IPS DF 4.7 (cell line): ENCODE results near the gene LRBA.
"Not testable (repeated sequence)": the region's sequence is repeated elsewhere in the genome, so short reads cannot be mapped to it uniquely, and the experiment has no call there.

ENCODE experiments used
- DNase-seq: peaks from one replicate; pipeline ENCODE4 v3.0.0-alpha.2; 2013; ENCODE audit warnings: low spot score; ENCODE audit errors: extremely low read depth

LRBA gene

DNA sequence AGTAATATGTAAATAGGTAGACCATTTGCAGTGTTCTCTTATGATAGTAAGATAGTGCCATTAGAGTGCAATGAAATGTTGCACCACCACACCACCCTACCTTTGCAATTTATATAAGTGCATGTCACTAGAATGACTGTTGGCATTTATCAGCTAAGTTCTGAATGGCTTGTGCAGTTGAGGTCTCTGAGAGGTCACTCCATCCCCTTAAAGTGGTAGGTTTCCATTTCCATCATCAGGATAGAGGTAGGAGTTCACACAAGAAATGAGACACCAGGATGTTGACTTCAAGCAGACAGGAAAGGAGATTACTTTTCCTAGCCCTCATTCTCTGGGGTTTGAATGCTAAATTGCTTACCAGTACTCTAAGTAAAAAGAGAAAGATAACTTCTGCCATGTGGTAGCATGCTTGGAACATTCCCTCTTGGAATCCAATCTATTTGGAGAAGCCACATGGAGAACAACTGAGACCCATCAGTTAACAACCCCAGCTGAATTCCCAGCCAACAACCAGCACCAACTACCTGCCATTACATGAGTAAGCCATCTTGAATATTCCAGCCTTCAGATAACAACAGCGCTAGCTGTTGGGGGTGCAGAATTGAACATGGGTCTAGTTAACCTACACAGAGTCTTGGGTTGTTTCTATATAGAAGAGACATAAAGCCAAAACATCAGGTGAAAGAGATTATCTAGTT is 6.7 kb upstream of the LRBA start:
- DNase-seq = no peak

DNA sequence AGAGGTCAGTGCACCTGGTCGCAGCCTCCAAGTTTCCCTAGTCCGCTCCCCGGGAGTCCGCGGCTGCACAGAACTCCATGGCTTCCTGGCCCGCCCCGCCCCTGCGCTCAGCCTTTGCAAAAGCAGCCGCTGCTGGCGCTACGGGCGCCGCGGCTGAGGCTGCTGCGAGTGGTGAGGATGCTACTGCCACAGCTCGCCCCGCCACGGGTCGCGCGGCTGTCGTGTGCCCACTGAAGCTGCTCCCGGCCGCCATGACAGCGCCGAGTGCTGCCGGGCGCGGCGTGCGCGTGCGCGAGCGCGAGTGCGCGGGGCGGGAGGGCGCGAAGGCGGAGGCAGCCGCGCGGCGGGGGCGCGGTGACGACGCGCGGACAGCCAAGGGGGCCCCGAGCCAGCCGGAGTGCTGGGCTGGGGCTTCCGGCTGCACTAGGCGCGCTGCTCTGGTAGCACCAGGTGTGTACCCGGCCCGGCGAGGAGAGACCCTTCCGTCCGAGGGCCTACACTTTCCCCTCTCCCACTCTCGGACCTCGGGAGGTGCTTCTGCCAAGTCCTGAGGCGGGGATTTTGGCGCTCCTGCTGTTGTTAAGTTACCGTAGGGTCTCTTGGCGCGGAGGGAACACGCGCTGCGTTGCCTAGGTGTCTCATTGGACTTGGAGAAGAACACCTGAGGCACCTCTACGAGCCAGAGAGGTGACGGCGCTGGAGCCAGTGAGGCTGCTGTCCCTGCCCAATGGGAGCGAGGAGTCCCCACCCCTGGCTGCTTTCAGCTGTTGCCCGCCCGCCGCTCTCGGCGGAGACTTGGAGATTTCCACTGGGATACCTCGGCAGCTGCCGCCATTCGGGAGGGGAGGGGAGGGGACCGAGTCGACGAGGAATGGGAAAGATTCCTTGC is 619 bp upstream of the LRBA start:
- DNase-seq = no peak

DNA sequence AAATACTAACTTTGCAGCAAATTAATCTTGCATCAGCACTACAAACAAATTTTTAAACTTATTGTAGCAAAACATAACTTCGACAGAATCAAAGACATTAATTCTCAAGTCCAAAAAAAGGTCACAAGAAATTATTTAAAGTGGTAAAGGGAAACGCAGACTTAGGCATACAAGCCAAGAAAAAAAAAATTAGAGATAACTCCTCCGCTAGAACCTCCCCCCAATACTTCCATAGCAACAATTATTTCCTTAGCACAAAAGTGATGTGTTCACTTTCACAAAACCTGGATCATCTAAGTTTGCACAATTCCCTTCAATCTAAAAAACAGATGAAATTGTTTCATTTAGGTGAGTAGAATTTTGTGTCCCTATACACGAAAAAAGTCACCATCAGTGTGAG is 1.1 kb downstream of the LRBA start:
- no peak for DNase-seq

DNA sequence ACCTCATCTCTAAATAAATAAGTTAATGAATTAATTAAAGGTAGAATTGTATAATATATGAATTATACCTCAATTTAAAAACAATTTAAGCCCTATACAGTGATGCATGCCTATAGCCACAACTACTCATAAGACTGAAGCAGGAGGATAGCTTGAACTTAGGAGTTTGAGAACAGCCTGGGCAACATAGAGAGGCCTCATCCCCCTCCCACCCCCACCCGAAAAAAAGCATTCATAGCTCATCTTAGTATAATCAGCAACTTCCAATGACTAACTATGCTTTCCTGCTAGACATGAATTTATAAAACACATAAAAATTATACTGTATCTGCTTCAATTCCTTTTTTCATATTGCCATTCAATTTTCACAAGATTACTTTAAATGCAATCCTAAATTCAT is 1.6 kb downstream of the LRBA start:
- no peak for DNase-seq

DNA sequence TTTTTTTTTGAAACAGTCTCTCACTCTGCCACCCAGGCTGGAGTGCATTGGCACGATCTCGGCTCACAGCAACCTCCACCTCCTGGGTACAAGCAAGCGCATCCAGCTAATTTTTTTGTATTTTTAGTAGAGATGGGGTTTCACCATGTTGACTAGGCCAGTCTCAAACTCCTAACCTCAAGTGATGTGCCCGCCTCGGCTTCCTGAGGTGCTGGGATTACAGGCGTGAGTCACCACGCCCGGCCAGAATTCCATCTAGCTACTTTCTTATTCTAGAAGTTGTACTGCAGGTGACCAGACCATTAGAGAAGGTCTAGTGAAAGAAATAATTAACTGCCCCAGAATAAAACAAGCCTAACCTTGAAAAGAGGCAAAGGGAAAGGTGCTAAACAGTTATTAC is 2.3 kb downstream of the LRBA start:
- DNase-seq = no peak

DNA sequence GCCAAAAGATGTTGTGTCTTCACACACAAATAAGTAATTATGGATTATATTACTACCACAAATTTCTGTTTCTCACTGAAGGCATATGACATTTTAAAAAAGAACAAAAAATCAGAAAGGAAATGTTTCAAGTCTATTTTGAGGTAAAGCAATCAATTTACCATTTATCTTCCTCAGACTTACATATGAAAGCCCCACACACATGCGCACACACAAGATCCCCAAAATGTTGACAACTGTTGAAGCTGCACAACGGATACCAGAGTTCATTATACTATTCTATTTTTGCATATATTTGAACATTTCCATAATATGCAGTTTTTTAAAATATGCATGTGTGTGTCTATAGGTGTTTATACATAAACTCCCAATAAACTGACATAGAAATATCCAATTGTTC is 2.7 kb downstream of the LRBA start:
- no peak for DNase-seq

DNA sequence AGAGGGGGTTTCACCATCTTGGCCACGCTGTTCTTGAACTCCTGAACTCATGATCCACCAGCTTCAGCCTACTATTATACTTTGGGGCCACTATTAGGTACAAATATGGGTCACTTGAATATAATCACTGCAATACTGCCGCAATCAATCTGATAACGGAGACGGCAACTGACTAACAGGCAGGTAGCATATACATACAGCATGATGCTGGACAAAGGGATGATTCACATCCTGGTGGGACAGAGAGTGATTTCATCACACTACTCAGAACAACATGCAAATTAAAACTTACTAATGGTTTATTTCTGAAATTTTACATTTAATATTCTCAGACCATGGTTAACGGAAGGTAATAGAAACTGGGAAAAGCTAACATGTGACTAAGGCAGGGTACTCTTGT is 10.9 kb downstream of the LRBA start:
- DNase-seq = no peak

DNA sequence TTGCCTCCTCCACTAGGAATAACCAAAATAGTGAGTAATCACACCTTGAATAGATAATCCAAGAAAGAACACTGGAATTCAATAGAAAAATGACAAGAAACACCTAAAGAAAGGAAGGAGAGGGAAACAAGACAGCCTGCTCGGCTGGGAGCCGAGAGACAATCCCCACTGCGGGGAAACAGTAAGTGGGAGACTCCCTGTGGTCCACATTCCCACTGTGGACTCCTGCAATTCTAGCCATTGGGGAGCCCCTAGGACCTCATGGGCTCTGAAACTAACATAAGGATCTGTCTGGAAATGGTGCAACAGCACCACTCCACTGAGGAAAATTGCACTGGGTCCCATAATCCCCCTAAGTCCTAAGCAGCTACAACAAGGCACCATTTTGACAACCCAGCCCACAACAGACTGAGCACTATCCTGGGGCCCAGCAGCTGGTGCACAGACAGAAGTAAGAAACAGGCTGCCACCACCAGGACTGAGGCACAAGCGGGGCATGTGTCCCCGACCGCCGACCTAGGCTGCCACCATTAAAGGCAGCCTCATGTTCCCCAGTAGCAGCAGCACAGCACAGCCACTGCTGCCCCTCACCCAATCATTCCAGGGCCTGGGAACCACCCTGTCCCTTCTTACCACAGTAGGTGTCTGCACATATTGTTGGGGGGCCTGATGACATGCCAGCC is 14.2 kb downstream of the LRBA start:
- no peak for DNase-seq

DNA sequence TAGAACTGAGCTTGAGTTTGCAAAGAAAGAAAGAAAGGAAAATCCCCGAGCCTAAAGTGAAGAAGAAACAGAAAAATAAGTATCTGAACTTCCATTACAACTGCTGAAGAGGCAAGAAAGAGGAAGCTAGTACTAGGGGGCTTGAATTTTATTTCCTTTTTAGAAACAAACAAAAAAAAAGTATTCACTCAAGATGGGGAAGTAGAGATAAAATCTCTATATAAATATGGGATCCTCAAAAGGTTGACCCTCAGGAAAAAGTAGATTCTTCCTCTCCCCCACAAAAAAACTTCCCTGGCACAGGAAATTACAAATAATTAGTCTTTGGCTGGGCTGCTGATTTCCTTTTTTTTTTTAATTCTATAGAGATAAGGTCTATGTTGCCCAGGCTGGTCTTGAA is 16.0 kb downstream of the LRBA start:
- no peak for DNase-seq

DNA sequence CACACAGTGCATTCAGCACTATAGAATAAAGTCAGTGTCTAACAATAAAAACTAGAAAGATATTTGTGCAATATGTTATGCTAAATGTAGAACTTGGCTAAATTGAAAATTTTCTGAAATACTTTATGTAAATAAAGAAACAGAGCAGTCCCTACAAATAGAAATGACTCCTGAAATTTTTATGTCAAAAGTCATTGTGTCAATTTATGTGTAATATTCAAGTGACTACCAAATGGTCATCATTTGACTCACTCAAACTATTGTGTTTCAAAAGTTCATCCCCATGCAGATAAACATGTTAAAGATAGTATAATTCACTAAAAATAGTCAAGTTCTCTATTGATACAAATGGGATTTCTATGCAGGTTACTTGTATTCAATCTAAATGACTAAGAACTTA is 17.9 kb downstream of the LRBA start:
- no peak for DNase-seq

DNA sequence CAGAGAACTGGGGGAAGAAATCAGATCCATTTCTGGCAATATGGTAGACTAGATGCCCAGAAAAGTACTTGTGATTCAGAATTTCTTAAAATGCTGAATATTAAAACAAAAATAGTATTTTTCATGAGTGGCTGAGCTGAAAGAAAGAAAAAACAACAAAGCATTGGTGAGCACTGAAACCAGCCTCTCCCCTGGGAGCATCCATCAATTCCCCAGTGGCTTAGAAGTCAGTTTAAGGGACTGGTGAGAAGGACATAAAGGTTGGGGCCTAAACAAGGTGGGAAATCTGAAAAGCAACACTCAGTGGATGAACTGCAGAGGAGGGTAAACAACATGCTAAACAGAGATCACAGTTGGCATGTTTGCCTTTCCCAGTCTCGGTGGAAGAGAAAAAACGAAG is 20.4 kb downstream of the LRBA start:
- no peak for DNase-seq

DNA sequence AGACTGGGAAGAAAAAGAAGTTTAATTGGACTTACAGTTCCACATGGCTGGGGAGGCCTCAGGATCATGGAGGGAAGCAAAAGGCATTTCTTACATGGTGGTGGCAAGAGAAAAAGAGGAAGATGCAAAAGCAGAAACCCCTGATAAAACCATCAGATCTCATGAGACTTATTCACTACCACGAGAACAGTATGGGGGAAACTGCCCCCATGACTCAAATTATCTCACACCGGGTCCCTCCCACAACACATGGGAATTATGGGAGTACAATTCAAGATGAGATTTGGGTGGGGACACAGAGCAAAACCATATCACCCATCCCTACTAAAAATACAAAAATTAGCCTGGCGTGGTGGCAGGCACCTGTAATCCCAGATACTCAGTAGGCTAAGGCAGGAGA is 21.5 kb downstream of the LRBA start:
- DNase-seq = not testable (repeated sequence)

DNA sequence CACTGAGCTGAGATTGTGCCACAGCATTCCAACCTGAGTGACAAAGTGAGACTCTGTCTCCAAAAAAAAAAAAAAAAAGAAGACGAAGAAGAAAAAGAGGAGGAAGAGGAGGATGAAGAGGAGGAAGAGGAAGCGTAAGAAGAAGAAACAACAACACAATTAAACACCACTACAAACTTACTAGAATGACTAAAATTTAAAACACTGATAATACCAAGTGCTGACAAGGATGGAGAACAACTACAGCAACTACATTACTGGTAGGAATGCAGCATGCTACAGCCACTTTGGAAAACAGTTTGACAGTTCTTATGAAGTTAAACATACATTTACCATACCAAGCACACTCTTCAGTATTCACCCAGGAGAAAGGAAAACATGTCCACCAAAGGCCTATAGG is 24.1 kb downstream of the LRBA start:
- no peak for DNase-seq

DNA sequence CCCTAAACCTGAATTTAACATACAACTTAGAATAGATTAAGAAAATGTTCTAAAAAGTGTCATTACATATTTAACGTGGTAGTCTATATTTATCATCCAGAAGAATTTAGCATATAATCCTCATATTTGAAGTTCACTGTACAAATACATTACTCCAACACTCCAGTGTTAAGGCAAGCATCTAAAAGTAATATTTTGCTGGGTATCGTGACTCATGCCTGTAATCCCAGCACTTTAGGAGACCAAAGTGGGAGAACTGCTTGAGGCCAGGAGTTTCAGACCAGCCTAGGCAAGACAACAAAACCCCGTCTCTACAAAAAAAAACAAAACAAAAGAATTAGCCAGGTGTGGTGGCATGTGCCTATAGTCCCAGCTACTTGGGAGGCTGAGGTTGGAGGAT is 24.8 kb downstream of the LRBA start:
- no peak for DNase-seq

DNA sequence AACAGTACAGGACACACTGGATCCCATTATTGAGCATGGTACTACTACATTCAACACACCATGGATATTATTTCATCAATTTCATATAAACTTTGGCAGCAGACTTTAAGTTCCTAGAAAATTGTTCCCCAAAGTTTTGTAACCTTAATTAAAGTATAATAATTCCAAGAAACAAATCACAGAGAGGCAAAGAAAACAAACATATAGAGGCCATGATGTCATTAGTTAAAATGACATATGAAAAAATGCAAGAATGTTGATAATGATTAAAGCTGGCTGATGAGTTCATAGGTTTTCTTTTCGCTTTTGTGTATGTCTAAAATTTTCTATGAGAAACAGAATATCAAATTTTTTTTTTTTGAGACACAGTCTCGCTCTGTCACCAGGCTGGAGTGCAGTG is 26.8 kb downstream of the LRBA start:
- no peak for DNase-seq

DNA sequence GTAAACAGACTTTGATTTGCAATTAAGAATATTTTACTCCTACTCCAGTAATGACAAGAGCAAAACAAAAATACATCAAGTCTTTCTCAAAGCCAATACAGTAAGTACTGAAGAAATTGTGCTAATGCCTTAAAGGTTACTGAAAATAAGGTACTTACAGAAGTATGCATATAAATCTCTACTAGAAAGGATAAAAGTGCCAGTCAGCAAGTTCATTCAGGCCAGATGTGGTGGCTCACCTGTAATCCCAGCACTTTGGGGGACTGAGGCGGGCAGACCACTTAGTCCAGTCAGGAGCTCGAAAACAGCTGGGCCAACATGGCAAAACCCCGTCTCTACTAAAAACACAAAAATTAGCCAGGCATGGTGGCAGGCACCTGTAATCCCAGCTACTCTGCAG is 27.9 kb downstream of the LRBA start:
- DNase-seq = no peak

DNA sequence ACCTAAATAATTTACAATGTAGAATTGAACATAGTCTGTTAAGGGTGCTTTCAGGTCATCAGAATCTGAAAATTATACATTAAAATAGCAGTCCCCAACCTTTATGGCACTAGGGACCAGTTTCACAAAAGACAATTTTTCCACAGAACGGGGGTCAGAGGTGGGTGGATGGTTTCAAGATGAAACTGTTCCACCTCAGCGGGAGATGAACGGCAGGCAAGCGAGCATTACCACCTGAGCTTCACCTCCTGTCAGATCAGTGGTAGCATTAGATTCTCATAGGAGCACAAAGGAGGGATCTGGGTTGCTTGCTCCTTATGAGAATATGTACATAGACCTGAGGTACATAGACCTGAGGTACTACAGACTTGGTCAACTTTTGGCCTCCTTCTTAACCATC is 29.0 kb downstream of the LRBA start:
- no peak for DNase-seq

DNA sequence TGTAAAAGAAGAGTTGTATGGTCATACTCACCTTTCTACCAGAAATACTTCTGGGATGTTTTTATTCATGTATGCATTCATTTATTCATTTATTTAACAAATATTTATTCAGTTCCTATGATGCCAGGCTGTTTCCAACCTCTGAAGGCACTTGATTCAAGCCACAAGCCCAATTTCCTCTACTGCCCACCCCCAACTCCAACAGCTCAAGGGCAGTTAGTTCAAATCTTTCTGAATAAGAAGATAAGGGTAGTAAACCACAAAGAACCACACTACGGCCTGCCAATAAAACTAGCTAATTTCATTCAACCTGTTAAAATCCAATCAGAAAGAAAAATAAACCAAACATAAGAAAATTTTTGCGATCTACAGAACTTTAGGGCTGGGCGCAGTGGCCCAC is 31.2 kb downstream of the LRBA start:
- DNase-seq = no peak

DNA sequence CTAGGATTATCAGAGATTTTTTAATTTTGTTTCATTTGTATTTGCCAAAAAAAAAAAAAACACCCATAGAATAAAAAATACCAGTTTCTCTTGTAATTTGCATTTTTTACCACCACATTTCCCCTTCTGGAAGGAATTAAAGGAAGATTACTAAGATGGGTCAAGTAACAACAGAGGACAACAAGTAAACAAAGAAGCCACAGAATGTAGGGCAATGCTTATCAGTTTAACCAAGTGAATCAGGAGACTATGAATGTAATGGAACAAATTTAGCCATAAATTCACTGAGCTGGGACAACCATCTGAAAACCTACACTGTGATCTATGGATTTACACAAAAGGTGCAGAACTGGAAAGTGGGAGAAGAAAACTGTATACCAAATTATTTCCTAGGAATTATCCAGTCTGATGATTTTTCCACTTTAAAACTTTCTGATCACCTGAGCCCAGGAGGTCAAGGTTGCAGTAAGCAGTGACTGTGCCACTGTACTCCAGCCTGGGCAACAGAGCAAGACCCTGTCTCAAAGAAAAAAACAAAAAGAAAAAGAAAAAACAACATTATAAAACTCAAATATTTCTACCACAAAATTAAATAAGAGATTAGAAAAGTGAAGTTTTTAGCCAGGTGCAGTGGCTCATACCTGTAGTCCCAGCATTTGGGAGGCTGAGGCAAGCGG is 32.4 kb downstream of the LRBA start:
- no peak for DNase-seq

DNA sequence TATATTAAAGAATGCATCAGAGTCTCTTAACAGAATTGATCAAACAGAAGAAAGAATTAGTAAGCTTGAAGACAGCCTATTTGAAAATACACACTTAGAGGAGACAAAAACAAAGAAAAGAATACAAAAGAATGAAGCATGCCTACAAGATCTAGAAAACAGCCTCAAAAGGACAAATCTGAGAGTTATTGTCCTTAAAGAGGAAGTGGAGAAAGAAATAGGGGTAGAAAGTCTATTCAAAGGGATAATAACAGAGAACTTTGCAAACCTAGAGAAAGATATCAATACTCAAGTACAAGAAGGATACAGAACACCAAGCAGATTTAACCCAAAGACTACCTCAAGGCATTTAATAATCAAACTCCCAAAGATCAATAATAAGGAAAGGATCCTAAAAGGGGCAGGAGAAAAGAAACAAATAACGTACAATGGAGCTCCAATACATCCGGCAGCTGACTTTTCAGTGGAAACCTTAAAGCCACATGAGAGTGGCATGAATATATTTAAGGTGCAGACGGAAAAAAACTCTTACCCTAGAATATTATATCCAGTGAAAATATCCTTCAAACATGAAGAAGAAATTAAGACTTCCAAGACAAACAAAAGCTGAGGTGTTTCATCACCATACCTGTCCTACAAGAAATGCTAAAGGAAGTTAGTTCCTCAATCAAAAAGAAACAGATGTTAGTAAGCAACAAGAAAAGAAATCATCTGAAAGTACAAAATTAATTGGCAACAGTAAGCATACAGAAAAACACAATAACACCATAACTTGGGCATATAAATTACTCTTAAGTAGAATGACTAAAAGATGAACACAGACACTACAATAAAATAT is 36.1 kb downstream of the LRBA start:
- no peak for DNase-seq
